H1 (cell line): ENCODE measurements around the gene CD52. TPM values are rescaled to one million over a fixed set of nuclear protein-coding genes. Genes with fewer than 3 reads are reported as not detected.

Experiments used
- CTCF ChIA-PET: fragments of 300-600 bp; sonication (Branson Sonifier 250); formaldehyde crosslinking; loops from one replicate; lab custom pipeline; 2021; ENCODE audit not compliant: partially characterized antibody; lab: Charles Lee
- POLR2A ChIA-PET: fragments of 300-600 bp; sonication (Branson Sonifier 250); formaldehyde crosslinking; loops from one replicate; lab custom pipeline; 2021; ENCODE audit warnings: inconsistent platforms; ENCODE audit not compliant: partially characterized antibody; lab: Charles Lee
- DNase-seq, 2 experiments: peaks; one replicate each; pipeline versions ENCODE4 v3.0.0 to v3.0.0-alpha.2; 2010 to 2022; ENCODE audit warnings: low spot score in 2 of 2, low read depth in 1 of 2, mixed read lengths in 1 of 2
- FAIRE-seq: peaks from 2 replicates; lab custom pipeline; 2011; peaks lifted over from hg19 to GRCh38; lab: Jason Lieb, UNC
- H2AFZ ChIP-seq: 2 replicates; pipeline ENCODE4 v1.8.1; 2012; ENCODE audit warnings: low read length, inconsistent platforms
- H2AK5ac ChIP-seq: 2 replicates; pipeline ENCODE4 v1.6.1; 2013; ENCODE audit warnings: low read depth, low read length
- H2BK120ac ChIP-seq: replicated peaks from 2 replicates; pipeline ENCODE3; 2013; ENCODE audit warnings: low read depth, low read length, inconsistent platforms
- H2BK12ac ChIP-seq: 2 replicates; pipeline ENCODE4 v1.6.1; 2013; ENCODE audit warnings: low read depth, low read length
- H2BK15ac ChIP-seq: 2 replicates; pipeline ENCODE4 v1.6.1; 2013; ENCODE audit warnings: low read length
- H2BK20ac ChIP-seq: 2 replicates; pipeline ENCODE4 v1.6.1; 2013; ENCODE audit warnings: low read length
- H2BK5ac ChIP-seq: 2 replicates; pipeline ENCODE4 v1.6.1; 2013; ENCODE audit warnings: low read depth, low read length
- H3K14ac ChIP-seq: 2 replicates; pipeline ENCODE4 v1.6.1; 2013; ENCODE audit warnings: inconsistent platforms; ENCODE audit not compliant: insufficient read length
- H3K18ac ChIP-seq: 2 replicates; pipeline ENCODE4 v1.6.1; 2013; ENCODE audit warnings: low read length; ENCODE audit errors: extremely low read depth
- H3K23ac ChIP-seq: 2 replicates; pipeline ENCODE4 v1.6.1; 2013; ENCODE audit warnings: inconsistent platforms; ENCODE audit not compliant: insufficient read length
- H3K23me2 ChIP-seq: 2 replicates; pipeline ENCODE4 v1.6.1; 2013; ENCODE audit warnings: low read depth, low read length
- H3K27ac ChIP-seq: 2 replicates; pipeline ENCODE4 v1.6.1; 2011; ENCODE audit warnings: low read depth, low read length, inconsistent platforms
- H3K27me3 ChIP-seq, 4 experiments: replicated peaks in 1 of 4; 1 replicate in 1 of 4; 2 replicates in 3 of 4; pipeline versions ENCODE4 v1.6.1 to v1.8.1; 2011 to 2013; ENCODE audit warnings: low read length in 3 of 4, mild to moderate bottlenecking in 3 of 4, inconsistent platforms in 2 of 4, mixed read lengths in 2 of 4, moderate library complexity in 1 of 4; ENCODE audit not compliant: control insufficient read depth in 3 of 4, insufficient read depth in 3 of 4; ENCODE audit errors: extremely low read depth in 1 of 4
- H3K36me3 ChIP-seq, 4 experiments: 2 replicates each; pipeline versions ENCODE4 v1.6.1 to v1.8.1; 2011 to 2013; ENCODE audit warnings: mild to moderate bottlenecking in 4 of 4, low read length in 3 of 4, moderate library complexity in 2 of 4, control low read depth in 1 of 4, inconsistent platforms in 1 of 4; ENCODE audit not compliant: insufficient read depth in 4 of 4, control insufficient read depth in 2 of 4
- H3K4ac ChIP-seq: replicated peaks from 2 replicates; pipeline ENCODE3; 2013; ENCODE audit warnings: low read length, low read depth, mixed read lengths, inconsistent platforms; ENCODE audit not compliant: insufficient read length
- H3K4me1 ChIP-seq, 4 experiments: replicated peaks in 1 of 4; 1 replicate in 1 of 4; 2 replicates in 3 of 4; pipeline versions ENCODE4 v1.6.1 to v1.8.1; 2011 to 2013; ENCODE audit warnings: low read length in 3 of 4, inconsistent platforms in 2 of 4, mixed read lengths in 1 of 4; ENCODE audit not compliant: insufficient read depth in 4 of 4, control insufficient read depth in 3 of 4
- H3K4me2 ChIP-seq, 2 experiments: 2 replicates each; pipeline versions ENCODE4 v1.6.1 to v1.8.1; 2011 to 2013; ENCODE audit warnings: low read depth in 2 of 2, low read length in 2 of 2, control low read depth in 1 of 2, inconsistent platforms in 1 of 2, mild to moderate bottlenecking in 1 of 2; ENCODE audit not compliant: insufficient read depth in 1 of 2
- H3K4me3 ChIP-seq, 4 experiments: fragments of 200-600, 300-600 bp in 1 of 4; sonication (generic), shearing (Covaris generic), sonication (Bioruptor Twin) in 1 of 4; 2 replicates each; pipeline versions ENCODE4 v1.5.1 to v1.8.1; 2011 to 2016; ENCODE audit warnings: low read length in 4 of 4, low read depth in 3 of 4, control low read depth in 2 of 4, inconsistent platforms in 2 of 4, mild to moderate bottlenecking in 2 of 4, mixed read lengths in 1 of 4, moderate library complexity in 1 of 4; ENCODE audit not compliant: insufficient read depth in 2 of 4; ENCODE audit errors: extremely low read depth in 1 of 4
- H3K56ac ChIP-seq: replicated peaks from 2 replicates; pipeline ENCODE3; 2013; ENCODE audit warnings: low read depth, mild to moderate bottlenecking, mixed read lengths, low read length, inconsistent platforms; ENCODE audit not compliant: insufficient read length
- H3K79me1 ChIP-seq: 2 replicates; pipeline ENCODE4 v1.6.1; 2013; ENCODE audit warnings: low read depth, low read length, control low read depth
- H3K79me2 ChIP-seq, 2 experiments: 2 replicates each; pipeline versions ENCODE4 v1.6.1 to v1.8.1; 2012 to 2013; ENCODE audit warnings: low read length in 2 of 2, mild to moderate bottlenecking in 2 of 2, inconsistent platforms in 1 of 2; ENCODE audit not compliant: insufficient read depth in 2 of 2, control insufficient read depth in 1 of 2
- H3K9ac ChIP-seq, 4 experiments: replicated peaks in 1 of 4; 1 replicate in 1 of 4; 2 replicates in 3 of 4; pipeline versions ENCODE4 v1.6.1 to v1.8.1; 2011 to 2013; ENCODE audit warnings: low read depth in 3 of 4, low read length in 3 of 4, control low read depth in 2 of 4, mild to moderate bottlenecking in 2 of 4, moderate library complexity in 2 of 4, inconsistent platforms in 1 of 4; ENCODE audit errors: extremely low read depth in 1 of 4
- H3K9me3 ChIP-seq, 2 experiments: 2 replicates each; pipeline versions ENCODE4 v1.6.1 to v1.8.1; 2012 to 2013; ENCODE audit warnings: mild to moderate bottlenecking in 2 of 2, moderate library complexity in 2 of 2, control low read depth in 1 of 2, inconsistent platforms in 1 of 2, low read depth in 1 of 2, low read length in 1 of 2, mixed read lengths in 1 of 2; ENCODE audit not compliant: insufficient read depth in 2 of 2
- H4K20me1 ChIP-seq, 2 experiments: replicated peaks in 1 of 2; 2 replicates each; pipeline versions ENCODE3 to v1.8.1; 2011 to 2013; ENCODE audit warnings: inconsistent platforms in 2 of 2, low read length in 2 of 2, mild to moderate bottlenecking in 1 of 2; ENCODE audit not compliant: insufficient read depth in 2 of 2, control insufficient read depth in 1 of 2
- H4K5ac ChIP-seq: 2 replicates; pipeline ENCODE4 v1.6.1; 2013; ENCODE audit warnings: low read length, low read depth, mixed read lengths, inconsistent platforms; ENCODE audit not compliant: insufficient read length
- H4K8ac ChIP-seq: 2 replicates; pipeline ENCODE4 v1.8.0; 2013; ENCODE audit warnings: mild to moderate bottlenecking, moderate library complexity, low read length, inconsistent platforms; ENCODE audit not compliant: insufficient read depth; ENCODE audit errors: extremely low read depth
- H4K91ac ChIP-seq: replicated peaks from 2 replicates; pipeline ENCODE3; 2013; ENCODE audit warnings: low read length, mixed read lengths, inconsistent platforms; ENCODE audit not compliant: insufficient read length
- CEBPB ChIP-seq: IDR thresholded peaks from 2 replicates; pipeline ENCODE4 v1.6.1; 2012; ENCODE audit warnings: low read depth, low read length
- CHD1 ChIP-seq: IDR thresholded peaks from 2 replicates; pipeline ENCODE4 v1.6.1; 2012; ENCODE audit warnings: low read depth, low read length, improper control_type of control experiment
- CTBP2 ChIP-seq: IDR thresholded peaks from 2 replicates; pipeline ENCODE4 v1.7.0; 2011; ENCODE audit warnings: borderline replicate concordance, mild to moderate bottlenecking, moderate library complexity, mixed read lengths, low read length; ENCODE audit not compliant: insufficient read depth, insufficient read length
- JUN ChIP-seq: IDR thresholded peaks from 2 replicates; pipeline ENCODE4 v1.6.1; 2011; ENCODE audit warnings: low read depth, mild to moderate bottlenecking, improper control_type of control experiment, low read length
- RNF2 ChIP-seq: fragments of 200-900, 300-1000 bp; sonication (generic); IDR thresholded peaks from 2 replicates; pipeline ENCODE4 v1.7.1; 2016; ENCODE audit warnings: borderline replicate concordance, low read depth, mild to moderate bottlenecking, antibody characterized with exemption, low read length; ENCODE audit not compliant: poor library complexity, severe bottlenecking; ENCODE audit errors: missing control alignments
- RXRA ChIP-seq: IDR thresholded peaks from 2 replicates; pipeline ENCODE4 v1.6.1; 2011; ENCODE audit warnings: low read depth, mild to moderate bottlenecking, low read length, moderate library complexity; ENCODE audit not compliant: insufficient read depth
- SRF ChIP-seq: IDR thresholded peaks from 2 replicates; pipeline ENCODE4 v1.6.1; 2011; ENCODE audit warnings: mild to moderate bottlenecking, low read depth, low read length, moderate library complexity
- TAF7 ChIP-seq: optimal IDR thresholded peaks from 2 replicates; pipeline ENCODE3; 2011; ENCODE audit warnings: low read depth, mild to moderate bottlenecking, inconsistent platforms, low read length, moderate library complexity, borderline replicate concordance
- WGBS, 2 experiments: shearing (Covaris generic) in 1 of 2; methylation state at CpG; one replicate each; pipeline versions ENCODE4 v1.1.6 to v1.1.7; 2013 to 2015; ENCODE audit warnings: low lambda C conversion rate in 2 of 2, mixed read lengths in 2 of 2, inconsistent platforms in 1 of 2, low coverage in 1 of 2, missing lambda C conversion rate in 1 of 2; ENCODE audit not compliant: insufficient replicate concordance in 2 of 2, insufficient coverage in 1 of 2, insufficient read length in 1 of 2; ENCODE audit errors: extremely low coverage in 1 of 2, missing lambda C conversion rate in 1 of 2; 5-methylcytosine and 5-hydroxymethylcytosine counted together
- polyA plus RNA-seq, 7 experiments: library from polyadenylated mRNA; depleted of rRNA in 3 of 7; stranded (reverse) in 5 of 7; unstranded in 2 of 7; fragments of >200 nt in 5 of 7; fragments of 200-250 nt in 2 of 7; gene quantifications; 1 replicate in 5 of 7; 2 replicates in 1 of 7; 4 replicates in 1 of 7; pipeline versions ENCODE4 v1.2.1 to v1.2.3, GENCODE V29; 2011 to 2013; ENCODE audit warnings: missing spikeins in 2 of 7, mixed read lengths in 2 of 7
- total RNA-seq: library from RNA; stranded (reverse); fragmentation: NEBNext Ultra II Directional; extraction: Animal tissue kit (Norgen Biotek cat#: 25700); gene quantifications from 2 replicates; pipeline ENCODE4 v1.2.1, GENCODE V29; 2021

The CD52 gene
- total and polyA plus RNA-seq, 2 of the 8 experiments (the other 6 are each of a cell fraction or from before 2014, with no cell fraction given), result 2.4 to 3.1 TPM

DNA sequence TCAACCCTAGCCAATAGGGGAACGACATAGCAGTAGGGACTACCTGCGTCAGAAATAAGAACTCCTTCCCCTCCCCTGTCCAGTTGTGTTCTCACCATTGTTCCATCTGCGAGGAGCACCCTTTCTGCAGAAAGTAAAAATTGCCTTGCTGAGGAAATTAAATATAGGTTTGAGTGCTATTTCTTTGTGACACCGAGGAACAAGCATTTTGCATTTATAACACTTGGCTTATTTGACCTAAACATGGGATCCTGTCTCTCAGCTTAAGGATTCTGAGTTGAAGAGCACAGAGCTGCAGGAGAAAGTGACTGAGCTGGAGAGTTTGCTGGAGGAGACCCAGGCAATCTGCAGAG, 48.6 kb upstream of the CD52 start:
- Histone ChIP-seq H4K20me1 (peaks cover 2 to 5% of the 10 kb centered on the region in 2 experiments), H2AK5ac (no peak overlapping the region), H3K14ac (no peak overlapping the region), H3K4ac (no peak overlapping the region), H3K4me3 (no peak overlapping the region), H3K4me1 (no peaks in the 10 kb centered on the region), H3K79me2 (no peaks in the 10 kb centered on the region), H3K27ac (no peak overlapping the region), H3K23me2 (no peaks in the 10 kb centered on the region), H3K79me1 (no peaks in the 10 kb centered on the region), H3K4me2 (no peak overlapping the region), H2BK5ac (no peak overlapping the region), H3K56ac (no peak overlapping the region), H4K5ac (no peak overlapping the region), H2BK15ac (no peak overlapping the region), H3K18ac (no peak overlapping the region), H3K36me3 (peaks cover 21 to 54% (median 42%) of the 10 kb centered on the region in 4 experiments), H2BK120ac (no peak overlapping the region), H3K9me3 (no peaks in the 10 kb centered on the region), H4K91ac (no peak overlapping the region)
- ChIA-PET POLR2A (interaction anchor here (2.0 kb wide), 1 partner anchor 12 kb away, joined by 5 read pairs; no protein-coding TSS in a partner anchor), CTCF (interaction anchor here (0.7 to 1.8 kb wide), 3 partner anchors 10 to 53 kb away, joined by 3 to 5 read pairs (median 3); partner anchors contain the start of gene SH3BGRL3)
- no peak for DNase-seq
- 92% methylated on average over 4 of the region's 4 CpGs; no CpG with 5 or more reads in 1 of the 2 experiments for WGBS, 2 experiments
- no peak for FAIRE-seq
- no peak for TF ChIP-seq CTBP2
- no peak for TF ChIP-seq TAF7
- no peak for TF ChIP-seq RXRA
- no peak for TF ChIP-seq CHD1
- no peak for TF ChIP-seq SRF
- TF ChIP-seq RNF2, result no peak
- no peak for TF ChIP-seq CEBPB
- no peak for TF ChIP-seq JUN
- TF ChIP-seq, all 59 proteins: peak for 0
- Histone ChIP-seq H3K9ac (no peak overlapping the region), H3K23ac (no peak overlapping the region), H2AFZ (no peak overlapping the region), H4K8ac (no peak overlapping the region), H2BK20ac (no peak overlapping the region), H3K27me3 (no peaks in the 10 kb centered on the region), H2BK12ac (no peak overlapping the region)
